Measurements from ENCODE around the gene CHCHD6.

GRCh38 chr3:126927401-126927750 lies 223.3 kb downstream of the CHCHD6 start:
- TF ChIP-seq GATA3 (IDR thresholded peaks at IDR 0.05; ENCODE audit: low read depth, low read length) (no peak), GATA2 (IDR thresholded peaks at IDR 0.05; ENCODE audit: low read depth, low read length) (no peak)
